Tibial artery (tissue), 4 donors: ENCODE measurements around the gene MUTYH.

Experiments
- DNase-seq, 2 donors: peaks; one replicate each; pipeline ENCODE4 v3.0.0-alpha.2; 2019
- H3K27ac ChIP-seq, 2 donors: fragments of 200-600 bp; sonication (generic) in 1 of 2; 1 replicate in 1 of 2; 2 replicates in 1 of 2; pipeline ENCODE4 v1.5.1; 2018 to 2019; ENCODE audit warnings: mild to moderate bottlenecking in 1 of 2
- H3K27me3 ChIP-seq, 2 donors: fragments of 200-600 bp; sonication (generic) in 1 of 2; one replicate each; pipeline versions ENCODE4 v1.5.1 to v1.6.0; 2016 to 2019
- H3K36me3 ChIP-seq, 3 donors: fragments of 200-600 bp; sonication (generic) in 2 of 3; one replicate each; pipeline ENCODE4 v1.5.1; 2016 to 2019; ENCODE audit warnings: mild to moderate bottlenecking in 2 of 3
- H3K4me1 ChIP-seq, 4 donors: fragments of 200-600 bp; sonication (generic) in 2 of 4; 1 replicate in 3 of 4; 2 replicates in 1 of 4; pipeline ENCODE4 v1.5.1; 2016 to 2019
- H3K4me3 ChIP-seq, 2 donors: fragments of 200-600 bp; sonication (generic) in 1 of 2; 1 replicate in 1 of 2; 2 replicates in 1 of 2; pipeline ENCODE4 v1.5.1; 2018 to 2019; ENCODE audit warnings: mild to moderate bottlenecking in 2 of 2
- H3K9me3 ChIP-seq, 3 donors: fragments of 200-600 bp; sonication (generic) in 1 of 3; one replicate each; pipeline ENCODE4 v1.5.1; 2016 to 2019
- CTCF ChIP-seq, 2 experiments: fragments of 200-600 bp in 1 of 2; fragments of 450-650 bp in 1 of 2; IDR thresholded peaks; one replicate each; pipeline ENCODE4 v1.5.1; 2017 to 2019; ENCODE audit warnings: antibody characterized with exemption in 2 of 2, mild to moderate bottlenecking in 1 of 2, moderate library complexity in 1 of 2
- intact Hi-C: fragments of 100-400 bp; cut with DNase I; formaldehyde crosslinking; loops from one replicate; pipeline ENCODE4 v1.15.0; 2023; ENCODE audit warnings: low total_unique reads

Gene MUTYH

GRCh38 chr1:45348966-45349677 is 8.9 kb upstream of the MUTYH start:
- H3K36me3 ChIP-seq: peaks cover 13 to 25% (median 19%) of the 10 kb centered on the region in 3 donors
- H3K4me1 ChIP-seq: peaks cover 0 to 21% (median 17%) of the 10 kb centered on the region in 4 donors
- TF ChIP-seq CTCF (IDR thresholded peaks at IDR 0.05): no peak
- no peak overlapping the region for H3K4me3 ChIP-seq
- H3K9me3 ChIP-seq: no peaks in the 10 kb centered on the region
- no peak for DNase-seq
- H3K27ac ChIP-seq: peak overlapping the region; percentile 18 to 52
- intact Hi-C loops: loop anchor here (10.0 kb wide), 1 partner anchor 216 kb away; no protein-coding TSS in a partner anchor
- no peaks in the 10 kb centered on the region for H3K27me3 ChIP-seq

- Histone ChIP-seq H3K9me3 (no peaks in the 10 kb centered on the region), H3K4me1 (peaks cover 0 to 21% (median 17%) of the 10 kb centered on the region in 4 donors), H3K27ac (peak overlapping the region; percentile 18 to 52), H3K36me3 (peaks cover 18 to 30% (median 24%) of the 10 kb centered on the region in 3 donors), H3K27me3 (no peaks in the 10 kb centered on the region), H3K4me3 (no peak overlapping the region)
- no peak for DNase-seq
- TF ChIP-seq CTCF (IDR thresholded peaks at IDR 0.05): no peak
- intact Hi-C loops: loop anchor here (10.0 kb wide), 1 partner anchor 216 kb away; no protein-coding TSS in a partner anchor
Measured at GRCh38 chr1:45348609-45348965, 8.3 kb upstream of the MUTYH start.

GRCh38 chr1:45348020-45348419 is 7.8 kb upstream of the MUTYH start:
- no peak for TF ChIP-seq CTCF (IDR thresholded peaks at IDR 0.05)
- intact Hi-C loops: loop anchor here (10.0 kb wide), 1 partner anchor 217 kb away; no protein-coding TSS in a partner anchor
- Histone ChIP-seq H3K27ac (peak overlapping the region; percentile 18 to 52), H3K4me3 (no peak overlapping the region), H3K27me3 (no peaks in the 10 kb centered on the region), H3K4me1 (peaks cover 0 to 22% (median 17%) of the 10 kb centered on the region in 4 donors), H3K36me3 (peaks cover 24 to 36% (median 30%) of the 10 kb centered on the region in 3 donors), H3K9me3 (no peaks in the 10 kb centered on the region)
- no peak for DNase-seq

GRCh38 chr1:45346473-45346872 is 6.2 kb upstream of the MUTYH start:
- Histone ChIP-seq H3K36me3 (peaks cover 35 to 51% (median 42%) of the 10 kb centered on the region in 3 donors), H3K4me3 (no peak overlapping the region), H3K4me1 (peaks cover 0 to 31% (median 24%) of the 10 kb centered on the region in 4 donors), H3K27ac (no peak overlapping the region), H3K9me3 (no peaks in the 10 kb centered on the region), H3K27me3 (no peaks in the 10 kb centered on the region)
- intact Hi-C loops: loop anchor here (10.0 kb wide), 1 partner anchor 218 kb away; no protein-coding TSS in a partner anchor
- no peak for DNase-seq
- no peak for TF ChIP-seq CTCF (IDR thresholded peaks at IDR 0.05)

- intact Hi-C loops: loop anchor here (10.0 kb wide), 1 partner anchor 220 kb away; no protein-coding TSS in a partner anchor
- H3K9me3 ChIP-seq: no peaks in the 10 kb centered on the region
- H3K4me1 ChIP-seq: peaks cover 0 to 41% (median 34%) of the 10 kb centered on the region in 4 donors
Measured at GRCh38 chr1:45345014-45345413, 4.8 kb upstream of the MUTYH start.

More at GRCh38 chr1:45345014-45345413, 4.8 kb upstream of the MUTYH start:
- no peak for TF ChIP-seq CTCF (IDR thresholded peaks at IDR 0.05)
- Histone ChIP-seq H3K27me3 (no peaks in the 10 kb centered on the region), H3K36me3 (peaks cover 35 to 51% (median 42%) of the 10 kb centered on the region in 3 donors), H3K4me3 (no peak overlapping the region), H3K27ac (no peak overlapping the region)
- no peak for DNase-seq
